ENCODE results near the gene ZNF638. TPM values are rescaled to one million over a fixed set of nuclear protein-coding genes. Genes with fewer than 3 reads are reported as not detected.

Gene ZNF638
- total RNA-seq, 1 experiment from 2014 or later = 108 TPM

GRCh38 chr2:71417300-71418202 is 86.0 kb downstream of the ZNF638 start:
- peak overlapping the region; percentile 60 for H3K9ac ChIP-seq (ENCODE audit: low read length)
- H3K9me2 ChIP-seq (ENCODE audit: insufficient read depth) = no peaks in the 10 kb centered on the region
- ChIA-PET RAD21 (ENCODE audit: low non-redundant PET in 1 of 2, low total read pairs in 2 of 2, uncharacterized antibody in 2 of 2, unreplicated experiment in 2 of 2) (no interaction called here), CTCF (interaction anchor here (1.5 kb wide), 1 partner anchor 43 kb away, joined by 3 read pairs; no protein-coding TSS in a partner anchor), POLR2A (interaction anchor here (1.0 kb wide), 1 partner anchor 118 kb away, joined by 3 read pairs; no protein-coding TSS in a partner anchor)
- no peaks in the 10 kb centered on the region for H4K20me1 ChIP-seq (ENCODE audit: insufficient read depth)
- intact Hi-C loops (cut with micrococcal nuclease) = no loop called here
- peaks cover 27% of the 10 kb centered on the region for H3K79me2 ChIP-seq (ENCODE audit: insufficient read depth, low read length)
- H3K4me3 ChIP-seq (replicated peaks in 1 of 2; ENCODE audit: low read depth in 1 of 2, low read length in 2 of 2) = peak overlapping the region; percentile 48 to 58
- H3K27me3 ChIP-seq (ENCODE audit: insufficient read depth, low read length) = no peaks in the 10 kb centered on the region
- ATAC-seq (peak; percentile 46), DNase-seq (ENCODE audit: low read depth, low spot score) (peak; percentile 10)
- H3K4me1 ChIP-seq (ENCODE audit: control insufficient read depth in 1 of 2, insufficient read depth in 2 of 2, low read length in 2 of 2) = peaks cover 8 to 10% of the 10 kb centered on the region in 2 experiments; a peak in 3 of 4 replicates
- H2AFZ ChIP-seq (ENCODE audit: low read depth, low read length, poor library complexity, severe bottlenecking) = no peak overlapping the region
- H3K4me2 ChIP-seq (ENCODE audit: low read length) = peak overlapping the region; percentile 77
- no peak for TF ChIP-seq CTCF (IDR thresholded peaks at IDR 0.05 in 2 of 3, conservative IDR thresholded peaks at IDR 0.05 in 1 of 3; ENCODE audit: borderline replicate concordance in 1 of 3, insufficient read depth in 1 of 3, low read depth in 2 of 3, low read length in 2 of 3)
- TF ChIP-seq POLR2A (IDR thresholded peaks at IDR 0.05; ENCODE audit: borderline replicate concordance, extremely low read depth, insufficient read depth, insufficient read length) = no peak
- TF ChIP-seq YY1 (IDR thresholded peaks at IDR 0.05; ENCODE audit: extremely low read depth, insufficient replicate concordance, low read depth, low read length) = no peak
- no peak for TF ChIP-seq POLR2AphosphoS5 (IDR thresholded peaks at IDR 0.05; ENCODE audit: low read depth, low read length)
- TF ChIP-seq ZNF274 (IDR thresholded peaks at IDR 0.05; ENCODE audit: low read depth, low read length) = no peak
- TF ChIP-seq ATF3 (IDR thresholded peaks at IDR 0.05) = no peak
- no peak for TF ChIP-seq ZBTB33 (IDR thresholded peaks at IDR 0.05; ENCODE audit: extremely low read depth, insufficient replicate concordance, low read length)
- TF ChIP-seq SIN3A (IDR thresholded peaks at IDR 0.05; ENCODE audit: low read depth) = no peak
- TF ChIP-seq RAD21 (IDR thresholded peaks at IDR 0.05; ENCODE audit: low read depth) = no peak
- no peak for TF ChIP-seq ZFX (IDR thresholded peaks at IDR 0.05)
- no peak for TF ChIP-seq MAX (IDR thresholded peaks at IDR 0.05)
- no peak for TF ChIP-seq SP1 (IDR thresholded peaks at IDR 0.05; ENCODE audit: low read depth)
- TF ChIP-seq CBX3 (IDR thresholded peaks at IDR 0.05; ENCODE audit: low read depth) = no peak
- TF ChIP-seq CEBPB (IDR thresholded peaks at IDR 0.05; ENCODE audit: low read depth) = no peak
- TF ChIP-seq ELF1 (IDR thresholded peaks at IDR 0.05; ENCODE audit: borderline replicate concordance, low read depth) = no peak
- TF ChIP-seq REST (IDR thresholded peaks at IDR 0.05; ENCODE audit: low read depth) = no peak
- no peak for TF ChIP-seq EZH2phosphoT487 (IDR thresholded peaks at IDR 0.05; ENCODE audit: borderline replicate concordance)
- no peak for TF ChIP-seq FOSL1 (IDR thresholded peaks at IDR 0.05; ENCODE audit: low read depth)
- TF ChIP-seq JUND (IDR thresholded peaks at IDR 0.05) = no peak
- BruUV-seq (replicated peaks) = TSS peak; percentile 58
- H3K9me3 ChIP-seq (ENCODE audit: control insufficient read depth in 1 of 2, insufficient read depth in 1 of 2, low read depth in 1 of 2, low read length in 2 of 2) = no peaks in the 10 kb centered on the region
- H3K36me3 ChIP-seq (ENCODE audit: control insufficient read depth in 1 of 2, insufficient read depth in 2 of 2, low read length in 2 of 2) = peaks cover 0 to 2% of the 10 kb centered on the region in 2 experiments; a peak in 1 of 4 replicates
- H3K27ac ChIP-seq (ENCODE audit: low read depth, low read length) = peak overlapping the region; percentile 62
